ENCODE measurements around the gene HIVEP3.

The HIVEP3 gene

GRCh38 chr1:41572224-41572623, 346.5 kb downstream of the HIVEP3 start:
- H2BK5ac ChIP-seq (ENCODE audit: low read length), result no peak overlapping the region
- no CpG with 5 or more reads among the region's 5 CpGs for WGBS, 2 donors (ENCODE audit: extremely low coverage in 2 of 2, insufficient read length in 2 of 2, insufficient replicate concordance in 1 of 2)
- H4K8ac ChIP-seq (ENCODE audit: low read depth, low read length), result no peak overlapping the region

GRCh38 chr1:41571041-41571440, 347.7 kb downstream of the HIVEP3 start:
- H2BK120ac ChIP-seq (ENCODE audit: low read depth, low read length), result no peak overlapping the region
- no peak overlapping the region for H3K14ac ChIP-seq (ENCODE audit: low read length)
- no peak overlapping the region for H3K23ac ChIP-seq (ENCODE audit: low read depth, low read length, poor library complexity)
- peaks cover 0 to 3% (median 0%) of the 10 kb centered on the region in 3 experiments for H3K27me3 ChIP-seq (ENCODE audit: control insufficient read depth in 3 of 3, insufficient read depth in 3 of 3, low read depth in 1 of 3, low read length in 3 of 3)
- H3K4ac ChIP-seq (ENCODE audit: low read length), result no peak overlapping the region
- H2BK5ac ChIP-seq (ENCODE audit: low read length), result no peak overlapping the region
- no peak overlapping the region for H2AK5ac ChIP-seq (ENCODE audit: low read depth, low read length)
- H4K8ac ChIP-seq (ENCODE audit: low read depth, low read length), result no peak overlapping the region
- H3K4me3 ChIP-seq (ENCODE audit: low read length in 2 of 2), result no peak overlapping the region
- no peak overlapping the region for H2AFZ ChIP-seq (ENCODE audit: low read length)
- no peaks in the 10 kb centered on the region for H3K79me1 ChIP-seq (ENCODE audit: low read depth, low read length)
- no CpG with 5 or more reads among the region's 3 CpGs for WGBS, 2 donors (ENCODE audit: extremely low coverage in 2 of 2, insufficient read length in 2 of 2, insufficient replicate concordance in 1 of 2)
- no peaks in the 10 kb centered on the region for H3K36me3 ChIP-seq (replicated peaks in 1 of 2; ENCODE audit: control insufficient read depth in 2 of 2, insufficient read depth in 2 of 2, low read length in 2 of 2)
- H2BK12ac ChIP-seq (ENCODE audit: low read length), result no peak overlapping the region
- H3K9me3 ChIP-seq (replicated peaks in 1 of 2; ENCODE audit: control insufficient read depth in 2 of 2, insufficient read depth in 1 of 2, low read depth in 1 of 2, low read length in 2 of 2), result no peaks in the 10 kb centered on the region
- no peak overlapping the region for H4K91ac ChIP-seq (ENCODE audit: low read depth, low read length, poor library complexity)
- H3K9ac ChIP-seq (ENCODE audit: low read depth, low read length, poor library complexity), result no peak overlapping the region
- H3K4me2 ChIP-seq (ENCODE audit: insufficient read depth, low read length, poor library complexity, severe bottlenecking), result no peak overlapping the region
- no peak for DNase-seq (ENCODE audit: low spot score)
- H3K18ac ChIP-seq (ENCODE audit: low read length), result no peak overlapping the region
- peaks cover 0 to 2% of the 10 kb centered on the region in 2 donors for H3K4me1 ChIP-seq (ENCODE audit: control insufficient read depth in 2 of 2, insufficient read depth in 1 of 2, low read depth in 1 of 2, low read length in 2 of 2)
- H3K27ac ChIP-seq (replicated peaks; ENCODE audit: low read length), result no peak overlapping the region
- no peak overlapping the region for H2BK15ac ChIP-seq (ENCODE audit: low read length)

More at GRCh38 chr1:41572224-41572623, 346.5 kb downstream of the HIVEP3 start:
- no peak overlapping the region for H3K4me2 ChIP-seq (ENCODE audit: insufficient read depth, low read length, poor library complexity, severe bottlenecking)
- H3K23ac ChIP-seq (ENCODE audit: low read depth, low read length, poor library complexity), result no peak overlapping the region
- no peak overlapping the region for H3K14ac ChIP-seq (ENCODE audit: low read length)
- peaks cover 0 to 2% of the 10 kb centered on the region in 2 donors for H3K4me1 ChIP-seq (ENCODE audit: control insufficient read depth in 2 of 2, insufficient read depth in 1 of 2, low read depth in 1 of 2, low read length in 2 of 2)
- H3K27me3 ChIP-seq (ENCODE audit: control insufficient read depth in 3 of 3, insufficient read depth in 3 of 3, low read depth in 1 of 3, low read length in 3 of 3), result peaks cover 0 to 3% (median 0%) of the 10 kb centered on the region in 3 experiments
- H2AK5ac ChIP-seq (ENCODE audit: low read depth, low read length), result no peak overlapping the region
- no peaks in the 10 kb centered on the region for H3K9me3 ChIP-seq (replicated peaks in 1 of 2; ENCODE audit: control insufficient read depth in 2 of 2, insufficient read depth in 1 of 2, low read depth in 1 of 2, low read length in 2 of 2)
- DNase-seq (ENCODE audit: low spot score), result no peak
- no peak overlapping the region for H4K91ac ChIP-seq (ENCODE audit: low read depth, low read length, poor library complexity)
- H3K79me1 ChIP-seq (ENCODE audit: low read depth, low read length), result no peaks in the 10 kb centered on the region
- H2AFZ ChIP-seq (ENCODE audit: low read length), result no peak overlapping the region
- H3K9ac ChIP-seq (ENCODE audit: low read depth, low read length, poor library complexity), result no peak overlapping the region
- no peak overlapping the region for H2BK15ac ChIP-seq (ENCODE audit: low read length)
- no peak overlapping the region for H3K4ac ChIP-seq (ENCODE audit: low read length)
- H3K27ac ChIP-seq (replicated peaks; ENCODE audit: low read length), result no peak overlapping the region
- no peaks in the 10 kb centered on the region for H3K36me3 ChIP-seq (replicated peaks in 1 of 2; ENCODE audit: control insufficient read depth in 2 of 2, insufficient read depth in 2 of 2, low read length in 2 of 2)
- no peak overlapping the region for H3K18ac ChIP-seq (ENCODE audit: low read length)
- H2BK120ac ChIP-seq (ENCODE audit: low read depth, low read length), result no peak overlapping the region
- H2BK12ac ChIP-seq (ENCODE audit: low read length), result no peak overlapping the region
- H3K4me3 ChIP-seq (ENCODE audit: low read length in 2 of 2), result no peak overlapping the region

- no peak overlapping the region for H3K4ac ChIP-seq (ENCODE audit: low read length)
- H3K23ac ChIP-seq (ENCODE audit: low read depth, low read length, poor library complexity), result no peak overlapping the region
- no CpG with 5 or more reads among the region's 9 CpGs for WGBS, 2 donors (ENCODE audit: extremely low coverage in 2 of 2, insufficient read length in 2 of 2, insufficient replicate concordance in 1 of 2)
- H4K91ac ChIP-seq (ENCODE audit: low read depth, low read length, poor library complexity), result no peak overlapping the region
- no peak overlapping the region for H2BK12ac ChIP-seq (ENCODE audit: low read length)
- no peaks in the 10 kb centered on the region for H3K4me1 ChIP-seq (ENCODE audit: control insufficient read depth in 2 of 2, insufficient read depth in 1 of 2, low read depth in 1 of 2, low read length in 2 of 2)
- H3K27me3 ChIP-seq (ENCODE audit: control insufficient read depth in 3 of 3, insufficient read depth in 3 of 3, low read depth in 1 of 3, low read length in 3 of 3), result peaks cover 0 to 3% (median 0%) of the 10 kb centered on the region in 3 experiments
- no peak overlapping the region for H2AFZ ChIP-seq (ENCODE audit: low read length)
- no peak overlapping the region for H2AK5ac ChIP-seq (ENCODE audit: low read depth, low read length)
- H3K14ac ChIP-seq (ENCODE audit: low read length), result no peak overlapping the region
- no peak overlapping the region for H3K4me2 ChIP-seq (ENCODE audit: insufficient read depth, low read length, poor library complexity, severe bottlenecking)
- no peaks in the 10 kb centered on the region for H3K36me3 ChIP-seq (replicated peaks in 1 of 2; ENCODE audit: control insufficient read depth in 2 of 2, insufficient read depth in 2 of 2, low read length in 2 of 2)
- H2BK15ac ChIP-seq (ENCODE audit: low read length), result no peak overlapping the region
- H2BK5ac ChIP-seq (ENCODE audit: low read length), result no peak overlapping the region
- H4K8ac ChIP-seq (ENCODE audit: low read depth, low read length), result no peak overlapping the region
- H3K4me3 ChIP-seq (ENCODE audit: low read length in 2 of 2), result no peak overlapping the region
- no peak overlapping the region for H3K27ac ChIP-seq (replicated peaks; ENCODE audit: low read length)
- no peak overlapping the region for H2BK120ac ChIP-seq (ENCODE audit: low read depth, low read length)
- no peaks in the 10 kb centered on the region for H3K79me1 ChIP-seq (ENCODE audit: low read depth, low read length)
- H3K9me3 ChIP-seq (replicated peaks in 1 of 2; ENCODE audit: control insufficient read depth in 2 of 2, insufficient read depth in 1 of 2, low read depth in 1 of 2, low read length in 2 of 2), result no peaks in the 10 kb centered on the region
- DNase-seq (ENCODE audit: low spot score), result no peak
- H3K18ac ChIP-seq (ENCODE audit: low read length), result no peak overlapping the region
- no peak overlapping the region for H3K9ac ChIP-seq (ENCODE audit: low read depth, low read length, poor library complexity)
Measured at GRCh38 chr1:41568204-41568603, 350.5 kb downstream of the HIVEP3 start.

- Histone ChIP-seq H4K8ac (ENCODE audit: low read depth, low read length) (no peak overlapping the region), H3K27me3 (ENCODE audit: control insufficient read depth in 3 of 3, insufficient read depth in 3 of 3, low read depth in 1 of 3, low read length in 3 of 3) (peaks cover 0 to 3% (median 0%) of the 10 kb centered on the region in 3 experiments), H2BK120ac (ENCODE audit: low read depth, low read length) (no peak overlapping the region), H2BK12ac (ENCODE audit: low read length) (no peak overlapping the region), H2BK5ac (ENCODE audit: low read length) (no peak overlapping the region), H3K14ac (ENCODE audit: low read length) (no peak overlapping the region), H2AK5ac (ENCODE audit: low read depth, low read length) (no peak overlapping the region), H4K91ac (ENCODE audit: low read depth, low read length, poor library complexity) (no peak overlapping the region), H3K4me1 (ENCODE audit: control insufficient read depth in 2 of 2, insufficient read depth in 1 of 2, low read depth in 1 of 2, low read length in 2 of 2) (no peaks in the 10 kb centered on the region), H3K18ac (ENCODE audit: low read length) (no peak overlapping the region), H3K23ac (ENCODE audit: low read depth, low read length, poor library complexity) (no peak overlapping the region), H3K9ac (ENCODE audit: low read depth, low read length, poor library complexity) (no peak overlapping the region), H3K36me3 (replicated peaks in 1 of 2; ENCODE audit: control insufficient read depth in 2 of 2, insufficient read depth in 2 of 2, low read length in 2 of 2) (no peaks in the 10 kb centered on the region), H2BK15ac (ENCODE audit: low read length) (no peak overlapping the region), H3K79me1 (ENCODE audit: low read depth, low read length) (no peaks in the 10 kb centered on the region), H3K27ac (replicated peaks; ENCODE audit: low read length) (no peak overlapping the region), H2AFZ (ENCODE audit: low read length) (no peak overlapping the region), H3K4me3 (ENCODE audit: low read length in 2 of 2) (no peak overlapping the region), H3K4ac (ENCODE audit: low read length) (no peak overlapping the region), H3K9me3 (replicated peaks in 1 of 2; ENCODE audit: control insufficient read depth in 2 of 2, insufficient read depth in 1 of 2, low read depth in 1 of 2, low read length in 2 of 2) (no peaks in the 10 kb centered on the region), H3K4me2 (ENCODE audit: insufficient read depth, low read length, poor library complexity, severe bottlenecking) (no peak overlapping the region)
- no CpG with 5 or more reads among the region's 2 CpGs for WGBS, 2 donors (ENCODE audit: extremely low coverage in 2 of 2, insufficient read length in 2 of 2, insufficient replicate concordance in 1 of 2)
- DNase-seq (ENCODE audit: low spot score), result no peak
Measured at GRCh38 chr1:41566969-41567368, 351.8 kb downstream of the HIVEP3 start.
